ENCODE data around the gene NBDY.
A peak's percentile ranks its signal among the peaks of the same experiment; 100 is the strongest.
"Not testable (repeated sequence)": the region's sequence is repeated elsewhere in the genome, so short reads cannot be mapped to it uniquely, and the experiment has no call there.

The NBDY gene

DNA sequence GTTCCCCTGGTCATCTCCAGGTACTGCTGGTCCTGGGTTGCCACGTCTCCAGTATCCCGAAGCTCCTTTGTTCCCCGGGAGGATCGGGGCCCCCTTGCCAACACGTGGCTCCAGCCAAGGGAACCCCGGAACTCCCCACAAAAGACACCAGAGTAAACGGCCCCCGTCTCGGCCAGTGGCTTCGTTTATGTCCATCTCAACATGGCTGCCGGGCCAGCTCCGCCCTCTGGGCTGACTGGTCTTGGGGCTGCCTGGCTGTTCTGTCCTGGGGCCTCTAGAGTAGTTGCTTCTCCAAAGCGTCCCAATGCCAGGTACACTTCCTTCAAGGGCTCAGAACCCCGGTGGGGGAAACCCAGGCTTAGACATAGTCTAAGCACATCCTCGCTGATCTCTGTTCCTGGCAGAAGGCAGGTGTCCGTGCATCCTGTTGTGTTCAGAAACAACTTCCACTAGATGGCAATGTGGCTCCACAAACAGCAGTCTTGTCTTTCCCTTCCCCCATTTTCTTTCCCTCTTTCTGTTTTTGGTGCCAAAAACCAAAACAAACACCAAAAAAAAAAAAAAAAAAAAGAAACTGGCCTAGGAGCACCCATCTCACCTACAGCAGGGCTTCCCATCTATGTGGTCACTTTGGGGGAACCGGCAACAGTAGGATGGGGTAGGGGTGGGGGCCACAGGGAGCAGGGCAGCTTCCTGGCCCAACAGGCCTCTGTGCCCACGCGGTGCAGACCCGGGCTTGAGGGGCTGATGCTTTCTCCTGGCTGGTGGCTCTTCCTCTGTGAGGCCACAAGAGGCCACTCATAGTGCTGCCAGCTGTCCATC, 35.3 kb downstream of the NBDY start:
- Histone ChIP-seq H3K4me1 (ENCODE audit: control insufficient read depth in 1 of 2, insufficient read depth in 2 of 2, low read length in 2 of 2) (peaks cover 0 to 9% of the 10 kb centered on the region in 2 donors), H3K36me3 (ENCODE audit: control insufficient read depth in 1 of 2, insufficient read depth in 2 of 2, low read length in 2 of 2) (no peaks in the 10 kb centered on the region), H3K27me3 (ENCODE audit: control insufficient read depth in 1 of 2, insufficient read depth in 2 of 2, low read length in 2 of 2) (no peaks in the 10 kb centered on the region), H3K4me3 (ENCODE audit: low read depth in 1 of 2, low read length in 2 of 2) (peak overlapping the region in 1 of 2 donors; percentile 10), H3K9ac (ENCODE audit: low read depth in 1 of 2, low read length in 2 of 2) (no peak overlapping the region), H3K9me3 (ENCODE audit: control insufficient read depth in 1 of 2, low read length in 2 of 2) (no peaks in the 10 kb centered on the region), H3K27ac (ENCODE audit: low read depth, low read length) (no peak overlapping the region)

DNA sequence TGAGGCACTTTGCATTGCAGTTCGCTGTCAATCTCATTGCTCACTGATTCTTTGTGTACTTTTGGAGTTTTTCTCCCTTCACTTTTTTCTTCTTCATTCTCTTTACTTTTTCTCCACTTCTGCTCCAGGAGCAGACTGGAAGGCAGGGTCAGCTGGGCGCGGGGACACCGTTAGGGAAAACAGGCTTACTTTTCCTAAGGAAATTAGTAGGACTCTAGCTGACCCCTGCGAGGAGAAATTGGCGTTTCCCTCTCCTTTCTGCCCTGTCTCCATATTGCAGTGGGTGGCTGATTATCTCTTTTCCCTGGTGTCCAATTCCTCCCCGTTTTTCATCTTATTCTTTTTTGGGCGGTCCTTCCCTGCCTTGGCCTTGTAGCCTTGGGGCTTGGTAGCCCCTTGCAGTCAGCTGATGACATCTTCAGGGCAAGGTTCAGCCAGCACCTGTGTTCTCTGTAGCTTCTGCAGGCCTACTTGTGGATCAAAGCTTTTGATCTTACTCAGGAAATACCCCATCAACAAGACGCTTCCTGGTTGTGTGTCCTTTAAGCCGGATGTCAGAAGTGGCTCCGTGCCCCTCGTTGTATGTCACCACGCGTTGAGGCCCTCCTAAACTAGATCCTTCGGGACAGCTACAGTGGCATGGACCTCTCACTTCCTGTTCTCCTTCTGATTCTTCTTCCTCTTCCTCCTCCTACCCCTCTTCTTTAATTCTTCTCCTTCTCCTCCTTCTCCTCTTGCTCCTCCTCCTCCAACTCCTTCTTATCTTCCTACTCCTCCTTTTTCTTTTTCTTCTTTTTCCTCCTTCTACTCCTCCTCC, 36.1 kb downstream of the NBDY start:
- H3K9me3 ChIP-seq (ENCODE audit: control insufficient read depth in 1 of 2, low read length in 2 of 2): no peaks in the 10 kb centered on the region
- no peak overlapping the region for H3K9ac ChIP-seq (ENCODE audit: low read depth in 1 of 2, low read length in 2 of 2)
- peaks cover 0 to 9% of the 10 kb centered on the region in 2 donors for H3K4me1 ChIP-seq (ENCODE audit: control insufficient read depth in 1 of 2, insufficient read depth in 2 of 2, low read length in 2 of 2)
- no peaks in the 10 kb centered on the region for H3K27me3 ChIP-seq (ENCODE audit: control insufficient read depth in 1 of 2, insufficient read depth in 2 of 2, low read length in 2 of 2)
- no peak overlapping the region for H3K4me3 ChIP-seq (ENCODE audit: low read depth in 1 of 2, low read length in 2 of 2)
- no peaks in the 10 kb centered on the region for H3K36me3 ChIP-seq (ENCODE audit: control insufficient read depth in 1 of 2, insufficient read depth in 2 of 2, low read length in 2 of 2)
- H3K27ac ChIP-seq (ENCODE audit: low read depth, low read length): peak overlapping the region; percentile 20

DNA sequence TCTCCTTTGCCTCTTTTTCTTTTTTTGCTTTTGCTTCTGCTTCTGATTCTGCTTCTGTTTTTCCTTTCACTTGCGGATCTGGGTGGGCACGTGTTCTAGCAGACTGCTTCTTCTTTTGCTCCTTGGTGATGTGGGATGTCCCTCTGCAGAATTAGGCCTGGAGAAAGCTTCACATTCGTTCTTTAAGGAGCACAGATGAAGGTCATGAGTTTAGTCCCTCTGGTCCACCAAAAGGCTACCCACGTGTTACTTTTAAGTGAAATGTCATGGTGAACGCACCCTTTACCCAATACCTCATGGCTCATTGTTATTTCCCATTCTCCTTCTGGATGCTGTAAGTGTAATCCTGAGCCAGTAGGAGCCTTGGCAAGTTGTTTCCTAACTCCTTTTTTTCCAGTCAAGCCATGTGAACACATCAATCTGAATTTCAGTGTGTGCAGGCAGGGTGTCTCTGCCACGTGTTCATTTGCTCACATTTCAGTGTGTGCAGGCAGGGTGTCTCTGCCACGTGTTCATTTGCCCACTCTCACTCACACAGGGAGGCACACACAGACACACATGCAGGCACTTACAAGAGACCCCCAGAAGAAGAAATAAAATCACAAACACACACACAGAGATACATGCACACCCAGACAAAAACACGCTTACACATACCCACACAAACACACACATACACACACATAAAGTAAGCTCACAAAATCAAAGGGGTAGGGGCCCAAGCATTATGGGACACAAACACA, 36.9 kb downstream of the NBDY start:
- Histone ChIP-seq H3K9ac (ENCODE audit: low read depth in 1 of 2, low read length in 2 of 2) (no peak overlapping the region), H3K4me3 (ENCODE audit: low read depth in 1 of 2, low read length in 2 of 2) (no peak overlapping the region), H3K4me1 (ENCODE audit: control insufficient read depth in 1 of 2, insufficient read depth in 2 of 2, low read length in 2 of 2) (peaks cover 0 to 9% of the 10 kb centered on the region in 2 donors), H3K9me3 (ENCODE audit: control insufficient read depth in 1 of 2, low read length in 2 of 2) (no peaks in the 10 kb centered on the region), H3K36me3 (ENCODE audit: control insufficient read depth in 1 of 2, insufficient read depth in 2 of 2, low read length in 2 of 2) (no peaks in the 10 kb centered on the region), H3K27me3 (ENCODE audit: control insufficient read depth in 1 of 2, insufficient read depth in 2 of 2, low read length in 2 of 2) (no peaks in the 10 kb centered on the region), H3K27ac (ENCODE audit: low read depth, low read length) (no peak overlapping the region)

DNA sequence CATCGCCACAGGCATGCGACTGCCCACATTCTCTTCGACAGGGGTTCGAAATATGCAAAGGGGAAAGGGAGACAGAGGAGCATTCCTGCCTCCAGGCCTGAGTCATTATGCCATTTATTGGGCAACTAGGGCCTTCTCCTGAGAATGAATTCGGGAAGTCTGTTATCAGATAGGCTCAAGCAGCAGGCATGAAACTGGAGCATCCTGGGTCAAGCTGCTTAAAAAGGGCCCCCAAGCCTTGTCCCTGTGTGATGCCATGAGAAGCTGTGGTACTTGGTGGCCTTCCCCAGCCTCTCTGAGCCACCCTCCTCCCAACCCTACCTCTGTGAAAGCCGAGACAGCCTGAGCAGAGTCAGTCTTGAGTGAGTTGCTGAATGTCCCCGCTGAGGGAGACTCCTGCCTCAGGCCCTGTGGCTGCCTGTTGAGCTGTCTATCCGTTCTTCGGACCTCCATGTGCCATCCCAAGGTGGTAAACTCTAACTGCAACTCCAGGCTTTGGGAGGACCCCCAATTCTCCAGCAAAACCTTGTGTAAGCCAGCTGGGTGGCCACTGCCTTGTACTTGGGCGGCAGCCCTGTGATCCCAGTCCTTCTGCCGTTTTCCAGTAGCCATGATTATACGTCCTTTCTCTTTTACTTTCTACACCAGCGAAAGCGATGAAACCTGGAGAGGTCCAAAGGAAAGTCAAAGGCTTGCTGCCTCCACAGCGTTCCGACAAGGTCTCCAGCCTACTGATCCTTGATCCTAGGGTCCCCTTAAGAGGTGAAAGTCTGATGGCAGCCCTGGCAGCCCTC, 37.7 kb downstream of the NBDY start:
- no peak overlapping the region for H3K27ac ChIP-seq (ENCODE audit: low read depth, low read length)
- no peak overlapping the region for H3K4me3 ChIP-seq (ENCODE audit: low read depth in 1 of 2, low read length in 2 of 2)
- H3K4me1 ChIP-seq (ENCODE audit: control insufficient read depth in 1 of 2, insufficient read depth in 2 of 2, low read length in 2 of 2): peaks cover 0 to 9% of the 10 kb centered on the region in 2 donors
- H3K27me3 ChIP-seq (ENCODE audit: control insufficient read depth in 1 of 2, insufficient read depth in 2 of 2, low read length in 2 of 2): no peaks in the 10 kb centered on the region
- no peak overlapping the region for H3K9ac ChIP-seq (ENCODE audit: low read depth in 1 of 2, low read length in 2 of 2)
- H3K9me3 ChIP-seq (ENCODE audit: control insufficient read depth in 1 of 2, low read length in 2 of 2): no peaks in the 10 kb centered on the region
- H3K36me3 ChIP-seq (ENCODE audit: control insufficient read depth in 1 of 2, insufficient read depth in 2 of 2, low read length in 2 of 2): no peaks in the 10 kb centered on the region

DNA sequence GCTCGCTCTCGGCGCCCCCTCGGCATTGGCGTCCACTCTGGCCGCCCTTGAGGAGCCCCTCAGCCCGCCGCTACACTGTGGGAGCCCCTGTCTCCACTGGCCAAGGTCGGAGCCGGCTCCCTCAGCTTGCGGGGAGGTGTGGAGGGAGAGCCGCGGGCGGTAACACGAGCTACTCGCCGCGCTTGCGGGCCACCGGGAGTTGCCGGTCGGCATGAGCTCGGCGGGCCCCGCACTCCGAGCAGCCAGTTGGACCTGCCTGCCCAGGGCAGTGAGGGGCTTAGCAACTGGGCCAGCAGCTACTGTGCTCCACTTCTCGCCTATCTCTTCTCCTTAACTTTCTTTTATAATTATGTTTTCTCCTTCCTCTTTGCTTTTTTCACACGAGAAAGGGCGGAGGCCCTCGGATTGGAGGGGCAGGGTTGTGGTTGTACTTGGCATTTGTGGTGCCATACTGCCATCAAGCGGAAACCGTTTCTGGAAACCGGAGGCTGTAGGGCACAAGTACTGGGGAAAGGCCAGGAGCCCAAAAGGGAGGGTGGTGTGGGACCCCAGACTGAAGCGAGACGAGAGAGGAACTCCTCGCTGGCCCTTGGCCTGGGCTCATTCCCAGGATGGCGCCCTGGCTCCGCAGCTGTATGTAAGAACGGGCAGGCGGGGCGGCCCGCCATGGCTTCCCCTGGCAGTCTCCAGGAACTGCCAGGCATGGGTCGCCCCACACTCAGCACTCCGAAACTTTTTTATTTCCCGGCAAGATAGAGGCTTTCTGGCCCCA, 38.5 kb downstream of the NBDY start:
- H3K4me3 ChIP-seq (ENCODE audit: low read depth in 1 of 2, low read length in 2 of 2); H3K27ac ChIP-seq (ENCODE audit: low read depth, low read length); H3K4me1 ChIP-seq (ENCODE audit: control insufficient read depth in 1 of 2, insufficient read depth in 2 of 2, low read length in 2 of 2); H3K9ac ChIP-seq (ENCODE audit: low read depth in 1 of 2, low read length in 2 of 2); H3K9me3 ChIP-seq (ENCODE audit: control insufficient read depth in 1 of 2, low read length in 2 of 2); H3K36me3 ChIP-seq (ENCODE audit: control insufficient read depth in 1 of 2, insufficient read depth in 2 of 2, low read length in 2 of 2); H3K27me3 ChIP-seq (ENCODE audit: control insufficient read depth in 1 of 2, insufficient read depth in 2 of 2, low read length in 2 of 2): not testable (repeated sequence)

DNA sequence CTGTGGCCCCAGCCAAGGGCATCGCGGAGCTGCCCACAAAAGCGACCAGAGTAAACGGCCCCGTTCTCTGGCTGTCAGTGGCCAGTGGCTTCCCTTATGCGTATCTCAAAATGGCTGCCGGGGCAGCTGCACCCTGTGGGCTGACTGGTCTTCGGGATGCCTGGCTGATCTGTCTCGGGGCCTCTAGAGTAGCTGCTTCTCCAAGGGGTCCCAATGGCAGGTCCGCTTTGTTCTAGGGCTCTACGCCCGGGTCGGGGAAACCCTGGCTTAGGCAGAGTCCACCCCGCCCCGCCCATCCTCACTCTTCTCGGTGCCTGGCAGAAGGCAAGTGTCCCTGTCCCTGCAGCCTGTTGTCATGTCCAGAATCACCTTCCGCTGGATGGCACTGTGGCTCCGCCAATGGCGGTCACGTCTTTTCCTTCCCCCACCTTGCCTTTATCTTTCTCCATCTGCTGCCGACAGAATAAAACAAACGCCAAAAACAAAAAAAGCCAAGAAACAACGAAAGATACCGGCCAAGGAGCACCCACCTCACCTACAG, 39.1 kb downstream of the NBDY start:
- H3K4me1 ChIP-seq (ENCODE audit: control insufficient read depth in 1 of 2, insufficient read depth in 2 of 2, low read length in 2 of 2); H3K4me3 ChIP-seq (ENCODE audit: low read depth in 1 of 2, low read length in 2 of 2); H3K27ac ChIP-seq (ENCODE audit: low read depth, low read length); H3K27me3 ChIP-seq (ENCODE audit: control insufficient read depth in 1 of 2, insufficient read depth in 2 of 2, low read length in 2 of 2); H3K9me3 ChIP-seq (ENCODE audit: control insufficient read depth in 1 of 2, low read length in 2 of 2); H3K9ac ChIP-seq (ENCODE audit: low read depth in 1 of 2, low read length in 2 of 2); H3K36me3 ChIP-seq (ENCODE audit: control insufficient read depth in 1 of 2, insufficient read depth in 2 of 2, low read length in 2 of 2): not testable (repeated sequence)

DNA sequence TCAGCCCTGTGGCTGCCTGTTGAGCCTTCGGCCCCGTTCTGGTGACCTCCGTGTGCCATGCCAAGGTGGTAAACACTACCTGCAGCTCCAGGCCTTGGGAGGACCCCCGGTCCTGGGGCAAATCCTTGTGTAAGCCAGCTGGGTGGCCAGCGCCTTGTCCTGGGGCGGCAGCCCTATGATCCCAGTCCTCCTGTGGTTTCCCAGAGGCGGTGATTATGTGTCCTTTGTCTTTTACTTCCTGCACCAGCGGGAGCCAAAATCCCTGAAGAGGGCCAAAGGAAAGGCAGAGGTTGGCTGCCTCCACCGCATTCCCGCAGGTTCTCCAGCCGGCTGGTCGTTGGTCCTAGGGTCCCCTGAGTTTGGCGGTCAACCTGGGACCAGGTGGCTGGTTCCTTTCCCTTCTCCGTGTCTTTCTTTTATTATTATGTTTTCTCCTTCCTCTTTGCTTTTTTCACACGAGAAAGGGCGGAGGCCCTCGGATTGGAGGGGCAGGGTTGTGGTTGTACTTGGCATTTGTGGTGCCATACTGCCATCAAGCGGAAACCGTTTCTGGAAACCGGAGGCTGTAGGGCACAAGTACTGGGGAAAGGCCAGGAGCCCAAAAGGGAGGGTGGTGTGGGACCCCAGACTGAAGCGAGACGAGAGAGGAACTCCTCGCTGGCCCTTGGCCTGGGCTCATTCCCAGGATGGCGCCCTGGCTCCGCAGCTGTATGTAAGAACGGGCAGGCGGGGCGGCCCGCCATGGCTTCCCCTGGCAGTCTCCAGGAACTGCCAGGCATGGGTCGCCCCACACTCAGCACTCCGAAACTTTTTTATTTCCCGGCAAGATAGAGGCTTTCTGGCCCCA, 43.9 kb downstream of the NBDY start:
- not testable (repeated sequence) for H3K9me3 ChIP-seq (ENCODE audit: control insufficient read depth in 1 of 2, low read length in 2 of 2); H3K27me3 ChIP-seq (ENCODE audit: control insufficient read depth in 1 of 2, insufficient read depth in 2 of 2, low read length in 2 of 2); H3K27ac ChIP-seq (ENCODE audit: low read depth, low read length); H3K36me3 ChIP-seq (ENCODE audit: control insufficient read depth in 1 of 2, insufficient read depth in 2 of 2, low read length in 2 of 2); H3K4me3 ChIP-seq (ENCODE audit: low read depth in 1 of 2, low read length in 2 of 2); H3K9ac ChIP-seq (ENCODE audit: low read depth in 1 of 2, low read length in 2 of 2); H3K4me1 ChIP-seq (ENCODE audit: control insufficient read depth in 1 of 2, insufficient read depth in 2 of 2, low read length in 2 of 2)

DNA sequence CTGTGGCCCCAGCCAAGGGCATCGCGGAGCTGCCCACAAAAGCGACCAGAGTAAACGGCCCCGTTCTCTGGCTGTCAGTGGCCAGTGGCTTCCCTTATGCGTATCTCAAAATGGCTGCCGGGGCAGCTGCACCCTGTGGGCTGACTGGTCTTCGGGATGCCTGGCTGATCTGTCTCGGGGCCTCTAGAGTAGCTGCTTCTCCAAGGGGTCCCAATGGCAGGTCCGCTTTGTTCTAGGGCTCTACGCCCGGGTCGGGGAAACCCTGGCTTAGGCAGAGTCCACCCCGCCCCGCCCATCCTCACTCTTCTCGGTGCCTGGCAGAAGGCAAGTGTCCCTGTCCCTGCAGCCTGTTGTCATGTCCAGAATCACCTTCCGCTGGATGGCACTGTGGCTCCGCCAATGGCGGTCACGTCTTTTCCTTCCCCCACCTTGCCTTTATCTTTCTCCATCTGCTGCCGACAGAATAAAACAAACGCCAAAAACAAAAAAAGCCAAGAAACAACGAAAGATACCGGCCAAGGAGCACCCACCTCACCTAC, 44.5 kb downstream of the NBDY start:
- H3K9me3 ChIP-seq (ENCODE audit: control insufficient read depth in 1 of 2, low read length in 2 of 2); H3K4me1 ChIP-seq (ENCODE audit: control insufficient read depth in 1 of 2, insufficient read depth in 2 of 2, low read length in 2 of 2); H3K36me3 ChIP-seq (ENCODE audit: control insufficient read depth in 1 of 2, insufficient read depth in 2 of 2, low read length in 2 of 2); H3K27ac ChIP-seq (ENCODE audit: low read depth, low read length); H3K9ac ChIP-seq (ENCODE audit: low read depth in 1 of 2, low read length in 2 of 2); H3K27me3 ChIP-seq (ENCODE audit: control insufficient read depth in 1 of 2, insufficient read depth in 2 of 2, low read length in 2 of 2); H3K4me3 ChIP-seq (ENCODE audit: low read depth in 1 of 2, low read length in 2 of 2): not testable (repeated sequence)
